Panc1 (cell line): ENCODE data around the gene CIBAR2.

Source experiments
- CTCF ChIP-seq: fragments of 450-650 bp; IDR thresholded peaks from 2 replicates; pipeline ENCODE4 v1.5.1; 2017; ENCODE audit warnings: mild to moderate bottlenecking
- SIN3A ChIP-seq: IDR thresholded peaks from 2 replicates; pipeline ENCODE4 v1.6.1; 2012; ENCODE audit warnings: low read depth, mild to moderate bottlenecking, low read length, moderate library complexity, borderline replicate concordance; ENCODE audit not compliant: insufficient read depth

- no peak for TF ChIP-seq SIN3A
- TF ChIP-seq CTCF: peak; percentile 93
These were observed 2.8 kb upstream of the CIBAR2 start for GRCh38 chr16:85114909-85115567.
